CD14-positive monocyte (primary cell): ENCODE results near the gene ZNF423. TPM values are rescaled to one million over a fixed set of nuclear protein-coding genes. Genes with fewer than 3 reads are reported as not detected.

Source experiments
- DNase-seq, 3 donors: peaks; one replicate each; pipeline ENCODE4 v3.0.0-alpha.2; 2011 to 2022
- H2AFZ ChIP-seq: 2 replicates; pipeline ENCODE4 v1.6.0; 2012; ENCODE audit warnings: mild to moderate bottlenecking, low read depth, low read length, inconsistent platforms; ENCODE audit not compliant: insufficient read depth, poor library complexity, severe bottlenecking
- H3K27ac ChIP-seq, 2 donors: 1 replicate in 1 of 2; 2 replicates in 1 of 2; pipeline ENCODE4 v1.5.1; 2012 to 2013; ENCODE audit warnings: low read length in 2 of 2, control low read depth in 1 of 2, inconsistent platforms in 1 of 2, low read depth in 1 of 2, mild to moderate bottlenecking in 1 of 2
- H3K27me3 ChIP-seq, 2 donors: one replicate each; pipeline versions ENCODE4 v1.6.0 to v1.6.1; 2011 to 2013; ENCODE audit warnings: low read length in 2 of 2; ENCODE audit not compliant: control insufficient read depth in 2 of 2, insufficient read depth in 2 of 2
- H3K36me3 ChIP-seq, 2 donors: replicated peaks in 1 of 2; 1 replicate in 1 of 2; 2 replicates in 1 of 2; pipeline versions ENCODE4 v1.5.1 to v1.6.1; 2012 to 2013; ENCODE audit warnings: low read length in 2 of 2, control low read depth in 1 of 2, inconsistent platforms in 1 of 2, mild to moderate bottlenecking in 1 of 2; ENCODE audit not compliant: insufficient read depth in 2 of 2, control insufficient read depth in 1 of 2
- H3K4me1 ChIP-seq, 2 donors: 1 replicate in 1 of 2; 2 replicates in 1 of 2; pipeline versions ENCODE4 v1.5.1 to v1.6.1; 2012 to 2013; ENCODE audit warnings: low read length in 2 of 2, control low read depth in 1 of 2, inconsistent platforms in 1 of 2, mild to moderate bottlenecking in 1 of 2, moderate library complexity in 1 of 2; ENCODE audit not compliant: insufficient read depth in 2 of 2, control insufficient read depth in 1 of 2
- H3K4me2 ChIP-seq: replicated peaks from 2 replicates; pipeline ENCODE3; 2012; ENCODE audit warnings: low read length, moderate library complexity, mild to moderate bottlenecking; ENCODE audit not compliant: poor library complexity, severe bottlenecking; ENCODE audit errors: extremely low read depth
- H3K4me3 ChIP-seq, 3 experiments: fragments of 200-600 bp in 1 of 3; sonication (generic) in 1 of 3; replicated peaks in 1 of 3; 1 replicate in 2 of 3; 2 replicates in 1 of 3; pipeline ENCODE4 v1.5.1; 2011 to 2013; ENCODE audit warnings: low read length in 3 of 3, mild to moderate bottlenecking in 3 of 3, control low read depth in 2 of 3, low read depth in 2 of 3, inconsistent platforms in 1 of 3, moderate library complexity in 1 of 3
- H3K79me2 ChIP-seq: 2 replicates; pipeline ENCODE4 v1.6.0; 2012; ENCODE audit warnings: mild to moderate bottlenecking, control low read depth, inconsistent platforms, low read length, moderate library complexity; ENCODE audit not compliant: insufficient read depth
- H3K9ac ChIP-seq: 2 replicates; pipeline ENCODE4 v1.6.0; 2017; ENCODE audit warnings: low read length, mild to moderate bottlenecking; ENCODE audit not compliant: insufficient read depth, poor library complexity, severe bottlenecking
- H3K9me3 ChIP-seq, 2 donors: replicated peaks in 1 of 2; 1 replicate in 1 of 2; 2 replicates in 1 of 2; pipeline versions ENCODE4 v1.5.1 to v1.6.1; 2012 to 2013; ENCODE audit warnings: low read length in 2 of 2, control low read depth in 1 of 2; ENCODE audit not compliant: control insufficient read depth in 1 of 2, insufficient read depth in 1 of 2
- H4K20me1 ChIP-seq: 2 replicates; pipeline ENCODE4 v1.6.0; 2012; ENCODE audit warnings: mild to moderate bottlenecking, low read length, control low read depth, moderate library complexity; ENCODE audit not compliant: insufficient read depth
- H3K27ac Mint-ChIP-seq, 7 donors: one replicate each; pipeline ENCODE4 v1.8.0; 2020; ENCODE audit warnings: mild to moderate bottlenecking in 7 of 7, mixed read lengths in 7 of 7, moderate library complexity in 6 of 7, inconsistent platforms in 2 of 7
- H3K27me3 Mint-ChIP-seq, 3 donors: one replicate each; pipeline ENCODE4 v1.8.0; 2021 to 2022; ENCODE audit warnings: low read depth in 3 of 3, mild to moderate bottlenecking in 3 of 3, mixed read lengths in 3 of 3, moderate library complexity in 3 of 3, inconsistent platforms in 1 of 3
- H3K36me3 Mint-ChIP-seq, 2 donors: one replicate each; pipeline ENCODE4 v1.8.0; 2020; ENCODE audit warnings: mixed read lengths in 2 of 2, inconsistent platforms in 1 of 2, mild to moderate bottlenecking in 1 of 2
- H3K4me1 Mint-ChIP-seq: one replicate; pipeline ENCODE4 v1.8.0; 2020; ENCODE audit warnings: mild to moderate bottlenecking, mixed read lengths
- H3K4me3 Mint-ChIP-seq, 2 donors: one replicate each; pipeline ENCODE4 v1.8.0; 2020; ENCODE audit warnings: mild to moderate bottlenecking in 2 of 2, mixed read lengths in 2 of 2, moderate library complexity in 1 of 2
- H3K9me3 Mint-ChIP-seq, 7 donors: one replicate each; pipeline ENCODE4 v1.8.0; 2020 to 2022; ENCODE audit warnings: mixed read lengths in 7 of 7, mild to moderate bottlenecking in 6 of 7, moderate library complexity in 6 of 7, inconsistent platforms in 2 of 7
- WGBS: methylation state at CpG from one replicate; pipeline ENCODE4 v1.1.5; 2013; ENCODE audit warnings: missing lambda C conversion rate; ENCODE audit not compliant: insufficient coverage; 5-methylcytosine and 5-hydroxymethylcytosine counted together
- intact Hi-C, 2 donors: fragments of 100-400 bp; cut with micrococcal nuclease; formaldehyde crosslinking; loops; one replicate each; pipeline versions ENCODE4 v1.15.0 to v1.15.1; 2023
- polyA plus RNA-seq, 3 donors: library from polyadenylated mRNA; depleted of rRNA in 1 of 3; unstranded in 2 of 3; stranded (reverse) in 1 of 3; fragments of 300-500 nt in 2 of 3; fragments of >200 nt in 1 of 3; fragmentation: Illumina TruSeq in 2 of 3; gene quantifications; 1 replicate in 2 of 3; 2 replicates in 1 of 3; pipeline ENCODE4 v1.2.3, GENCODE V29; 2012 to 2021
- TF ChIP-seq, protein P1 (sequence below): fragments of 200-600 bp; IDR thresholded peaks from one replicate; pipeline ENCODE4 v1.8.0; 2022; ENCODE audit warnings: antibody characterized with exemption, mild to moderate bottlenecking

ZNF423 gene
- polyA plus RNA-seq, 3 donors, result not detected

DNA sequence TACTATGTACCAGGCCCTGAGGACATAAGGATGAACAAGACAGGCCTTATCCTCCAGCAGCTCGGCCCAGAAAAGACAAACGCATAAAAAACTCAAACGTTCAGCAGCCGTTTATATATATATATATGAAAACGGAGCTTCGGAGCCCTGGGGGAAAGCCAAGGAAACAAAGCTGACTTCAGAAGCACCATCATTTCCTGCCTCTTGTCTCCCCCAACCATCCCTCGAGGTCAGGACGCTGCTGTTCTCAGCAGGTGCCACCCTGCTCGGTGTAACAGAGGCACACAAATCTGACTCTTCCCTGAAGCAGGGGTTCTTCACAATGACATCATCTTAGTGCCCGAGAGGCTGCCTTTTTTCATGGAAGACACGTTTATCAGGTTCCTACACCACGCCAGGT is 146.9 kb downstream of the ZNF423 start:
- no peaks in the 10 kb centered on the region for H3K36me3 Mint-ChIP-seq
- 80% methylated on average over 5 of the region's 12 CpGs for WGBS
- no peaks in the 10 kb centered on the region for H4K20me1 ChIP-seq
- no peak overlapping the region for H3K4me3 Mint-ChIP-seq
- H3K4me3 ChIP-seq, result no peak overlapping the region
- H3K27ac ChIP-seq, result no peak overlapping the region
- H3K4me2 ChIP-seq, result no peak overlapping the region
- H3K4me1 ChIP-seq, result no peaks in the 10 kb centered on the region
- peaks cover 0 to 3% (median 0%) of the 10 kb centered on the region in 7 donors for H3K9me3 Mint-ChIP-seq
- no peak overlapping the region for H2AFZ ChIP-seq
- TF ChIP-seq, protein P1, sequence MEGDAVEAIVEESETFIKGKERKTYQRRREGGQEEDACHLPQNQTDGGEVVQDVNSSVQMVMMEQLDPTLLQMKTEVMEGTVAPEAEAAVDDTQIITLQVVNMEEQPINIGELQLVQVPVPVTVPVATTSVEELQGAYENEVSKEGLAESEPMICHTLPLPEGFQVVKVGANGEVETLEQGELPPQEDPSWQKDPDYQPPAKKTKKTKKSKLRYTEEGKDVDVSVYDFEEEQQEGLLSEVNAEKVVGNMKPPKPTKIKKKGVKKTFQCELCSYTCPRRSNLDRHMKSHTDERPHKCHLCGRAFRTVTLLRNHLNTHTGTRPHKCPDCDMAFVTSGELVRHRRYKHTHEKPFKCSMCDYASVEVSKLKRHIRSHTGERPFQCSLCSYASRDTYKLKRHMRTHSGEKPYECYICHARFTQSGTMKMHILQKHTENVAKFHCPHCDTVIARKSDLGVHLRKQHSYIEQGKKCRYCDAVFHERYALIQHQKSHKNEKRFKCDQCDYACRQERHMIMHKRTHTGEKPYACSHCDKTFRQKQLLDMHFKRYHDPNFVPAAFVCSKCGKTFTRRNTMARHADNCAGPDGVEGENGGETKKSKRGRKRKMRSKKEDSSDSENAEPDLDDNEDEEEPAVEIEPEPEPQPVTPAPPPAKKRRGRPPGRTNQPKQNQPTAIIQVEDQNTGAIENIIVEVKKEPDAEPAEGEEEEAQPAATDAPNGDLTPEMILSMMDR, result no peak
- peaks cover 0 to 7% (median 0%) of the 10 kb centered on the region in 3 donors for H3K27me3 Mint-ChIP-seq
- H3K79me2 ChIP-seq, result no peaks in the 10 kb centered on the region
- H3K36me3 ChIP-seq, result no peaks in the 10 kb centered on the region
- no peaks in the 10 kb centered on the region for H3K4me1 Mint-ChIP-seq
- H3K27ac Mint-ChIP-seq, result no peak overlapping the region
- intact Hi-C loops, result no loop called here
- no peaks in the 10 kb centered on the region for H3K9me3 ChIP-seq
- DNase-seq, result no peak
- no peak overlapping the region for H3K9ac ChIP-seq
- H3K27me3 ChIP-seq, result no peaks in the 10 kb centered on the region

DNA sequence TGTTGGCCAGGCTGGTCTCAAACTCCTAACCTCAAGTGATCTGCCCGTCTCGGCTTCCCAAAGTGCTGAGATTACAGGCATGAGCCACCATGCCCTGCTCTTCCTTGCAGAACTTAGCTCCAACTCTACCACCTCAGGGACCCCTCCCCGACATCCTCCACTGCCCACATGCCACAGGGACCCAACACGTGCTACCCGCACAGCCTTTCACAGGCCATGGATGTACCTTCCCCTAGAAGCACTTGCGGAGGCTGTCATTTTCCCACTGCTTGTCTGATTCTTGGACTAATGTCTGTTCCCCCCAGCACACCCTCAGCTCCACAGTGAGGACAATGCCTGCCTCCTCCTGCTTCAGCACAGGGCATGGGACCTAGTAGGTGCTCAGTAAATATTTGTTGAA is 147.4 kb downstream of the ZNF423 start:
- Mint-ChIP-seq H3K27me3 (peaks cover 0 to 8% (median 0%) of the 10 kb centered on the region in 3 donors), H3K4me3 (no peak overlapping the region), H3K36me3 (no peaks in the 10 kb centered on the region), H3K27ac (no peak overlapping the region), H3K4me1 (no peaks in the 10 kb centered on the region), H3K9me3 (peaks cover 0 to 3% (median 0%) of the 10 kb centered on the region in 7 donors)
- no peak for DNase-seq
- no peak overlapping the region for H3K4me3 ChIP-seq
- 100% methylated on average over 4 of the region's 6 CpGs for WGBS
- TF ChIP-seq, protein P1, result no peak
- H2AFZ ChIP-seq, result no peak overlapping the region
- H3K4me1 ChIP-seq, result no peaks in the 10 kb centered on the region
- no peaks in the 10 kb centered on the region for H3K9me3 ChIP-seq
- no peak overlapping the region for H3K27ac ChIP-seq
- intact Hi-C loops, result no loop called here
- H3K4me2 ChIP-seq, result no peak overlapping the region
- no peaks in the 10 kb centered on the region for H4K20me1 ChIP-seq
- no peak overlapping the region for H3K9ac ChIP-seq
- no peaks in the 10 kb centered on the region for H3K27me3 ChIP-seq
- H3K79me2 ChIP-seq, result no peaks in the 10 kb centered on the region
- H3K36me3 ChIP-seq, result no peaks in the 10 kb centered on the region
